ENCODE results near the gene CDCA8.
"Not testable (repeated sequence)": the region's sequence is repeated elsewhere in the genome, so short reads cannot be mapped to it uniquely, and the experiment has no call there.

Gene CDCA8

GRCh38 chr1:37673920-37674319 is 18.4 kb upstream of the CDCA8 start:
- DNase-seq (ENCODE audit: low read depth): peak; percentile 30

DNA sequence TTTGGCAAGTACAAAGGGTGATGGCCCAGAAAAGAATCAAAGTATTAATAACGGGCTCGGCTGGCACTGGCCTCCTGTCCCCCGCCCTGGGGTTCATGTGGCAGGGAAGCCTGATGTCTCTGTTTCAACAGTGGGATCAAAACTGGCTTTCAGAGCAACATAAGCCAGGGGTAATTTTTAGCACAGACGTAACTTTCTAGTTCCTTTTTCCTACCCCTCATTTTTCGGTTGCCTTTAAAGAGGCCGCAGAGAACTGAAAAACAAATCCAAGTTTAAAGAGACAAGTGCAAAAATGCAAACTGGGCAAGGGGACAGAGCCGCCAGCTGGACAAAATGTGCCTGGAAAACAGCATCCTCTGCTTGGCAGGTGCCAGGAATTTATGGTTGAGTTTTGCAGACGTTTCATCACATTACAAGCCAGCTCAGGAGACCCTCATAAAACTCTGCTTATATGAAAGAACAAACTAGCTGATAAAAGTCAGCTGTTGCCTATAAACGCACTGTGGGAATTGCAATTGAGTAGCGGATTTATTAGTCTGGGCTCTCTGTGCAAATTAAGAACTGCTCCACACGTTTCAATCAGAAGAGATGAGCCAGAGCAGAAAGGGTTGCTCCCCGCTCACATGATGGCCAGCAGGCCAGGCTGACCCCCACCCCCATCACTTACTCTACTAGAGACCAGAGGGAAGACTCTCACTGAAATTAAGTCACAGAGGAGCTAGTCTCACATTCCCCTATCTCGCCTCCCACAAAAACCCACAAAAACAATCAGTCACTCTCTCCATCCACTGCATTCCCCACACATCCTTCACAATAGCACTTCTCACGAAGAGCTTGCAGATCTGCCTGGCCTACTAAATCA is 15.8 kb upstream of the CDCA8 start:
- DNase-seq (ENCODE audit: low read depth): no peak

GRCh38 chr1:37677143-37677439 is 15.2 kb upstream of the CDCA8 start:
- no peak for DNase-seq (ENCODE audit: low read depth)

DNA sequence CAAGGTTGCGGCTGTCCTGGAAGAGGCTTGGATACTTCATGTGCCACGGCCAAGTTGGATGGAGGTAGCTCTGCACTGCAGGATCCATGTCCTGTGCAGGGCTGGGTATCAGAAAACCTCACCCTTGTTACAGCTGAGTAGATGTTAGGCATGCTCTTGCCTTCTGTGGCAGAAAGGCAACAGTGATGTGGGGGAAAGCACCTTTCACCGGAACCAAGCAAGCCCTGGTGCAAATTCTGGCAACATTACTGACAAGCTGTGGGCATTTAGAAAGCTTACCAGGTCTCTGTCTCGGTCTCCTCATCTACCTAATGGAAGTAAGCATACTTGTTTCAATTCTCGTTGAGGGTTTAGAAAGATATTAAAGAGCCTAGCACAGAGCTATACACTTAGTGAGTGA is 14.5 kb upstream of the CDCA8 start:
- DNase-seq (ENCODE audit: low read depth): no peak

- DNase-seq (ENCODE audit: low read depth): no peak
Observed at GRCh38 chr1:37680933-37681332, 11.4 kb upstream of the CDCA8 start.

GRCh38 chr1:37682334-37682987 is 9.9 kb upstream of the CDCA8 start:
- peak; percentile 67 for DNase-seq (ENCODE audit: low read depth)

DNA sequence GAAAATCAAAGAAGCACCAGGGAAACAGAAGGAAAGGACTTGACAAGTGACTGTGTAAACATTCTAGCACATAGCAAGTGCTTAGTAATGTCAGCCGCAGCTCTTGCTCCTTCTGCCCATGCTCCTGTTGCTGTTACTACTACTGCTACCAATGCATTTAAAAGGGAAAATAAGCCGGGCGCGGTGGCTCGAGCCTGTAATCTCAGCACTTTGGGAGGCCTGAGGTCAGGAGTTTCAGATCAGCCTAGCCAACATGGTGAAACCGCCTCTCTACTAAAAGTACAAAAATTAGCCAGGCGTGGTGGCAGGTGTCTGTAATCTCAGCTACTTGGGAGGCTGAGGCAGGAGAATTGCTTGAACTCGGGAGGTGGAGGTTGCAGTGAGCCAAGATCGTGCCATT is 8.1 kb upstream of the CDCA8 start:
- DNase-seq (ENCODE audit: low read depth): not testable (repeated sequence)

- DNase-seq (ENCODE audit: low read depth): no peak
Observed at GRCh38 chr1:37685722-37686121, 6.6 kb upstream of the CDCA8 start.

DNA sequence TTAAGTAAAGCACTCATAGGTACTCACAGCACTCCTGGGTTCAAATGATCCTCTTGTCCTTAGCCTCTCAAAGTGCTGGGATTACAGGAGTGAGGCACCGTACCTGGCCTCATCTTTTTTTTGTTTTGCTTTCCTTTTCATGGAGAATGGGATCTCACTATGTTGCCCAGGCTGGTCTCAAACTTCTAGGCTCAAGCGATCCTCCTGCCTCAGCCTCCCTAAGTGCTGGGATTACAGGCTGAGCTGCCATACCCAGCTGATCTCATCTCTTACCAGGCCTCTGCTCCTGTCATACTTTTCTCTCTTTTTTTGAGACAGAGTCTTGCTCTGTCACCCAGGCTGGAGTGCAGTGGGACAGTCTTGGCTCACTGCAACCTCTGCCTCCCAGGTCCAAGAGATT is 4.6 kb upstream of the CDCA8 start:
- DNase-seq (ENCODE audit: low read depth): not testable (repeated sequence)

GRCh38 chr1:37688926-37689325 is 3.4 kb upstream of the CDCA8 start:
- no peak for DNase-seq (ENCODE audit: low read depth)

DNA sequence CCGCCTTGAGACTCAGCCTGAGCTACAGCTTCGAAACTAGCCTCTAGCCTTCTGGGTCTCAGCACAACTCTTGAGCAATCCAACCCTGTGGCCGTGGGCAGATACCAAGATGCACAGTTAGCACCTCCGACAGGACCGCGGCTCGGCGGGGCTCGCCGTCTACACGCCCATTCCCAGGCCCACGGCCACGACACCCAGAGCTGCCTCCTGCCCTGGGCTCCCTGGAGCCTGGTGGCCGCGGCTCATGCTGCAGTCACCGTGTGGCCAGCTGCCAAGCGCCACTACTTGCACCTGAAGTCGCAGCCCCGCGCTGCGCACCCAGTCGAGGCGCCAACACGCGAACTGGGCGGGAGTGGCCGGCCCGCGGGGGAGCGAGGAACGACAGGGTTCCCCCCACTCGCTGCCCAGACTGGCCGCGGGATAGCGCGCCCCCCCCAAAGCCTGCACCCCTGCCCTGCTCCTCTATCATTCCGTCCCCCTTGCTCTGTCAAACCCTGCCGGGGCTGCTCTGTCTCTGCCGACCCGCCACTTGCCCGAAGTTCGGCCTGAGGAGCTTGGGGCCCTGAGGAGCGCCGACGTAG is 729 bp upstream of the CDCA8 start:
- DNase-seq (ENCODE audit: low read depth): peak; percentile 18

GRCh38 chr1:37692834-37693175 is 489 bp downstream of the CDCA8 start:
- no peak for DNase-seq (ENCODE audit: low read depth)

DNA sequence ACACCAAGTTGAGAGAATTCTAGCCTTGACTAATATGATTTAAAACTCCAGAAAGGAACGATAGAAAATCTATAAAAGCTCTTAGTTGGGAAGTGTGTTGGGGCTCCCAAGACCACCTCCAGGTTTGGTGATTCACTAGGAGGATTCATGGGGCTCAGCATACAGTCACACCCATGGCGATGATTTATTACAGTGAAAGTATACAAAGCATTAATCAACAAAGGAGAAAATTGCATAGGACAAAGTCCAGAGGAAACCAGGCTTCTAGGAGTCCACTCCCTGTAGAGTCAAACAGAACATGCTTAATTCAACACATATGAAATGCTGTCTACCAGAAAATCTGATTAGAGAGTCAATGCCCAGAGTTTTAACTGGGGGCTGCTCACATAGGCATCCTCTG is 4.8 kb downstream of the CDCA8 start:
- no peak for DNase-seq (ENCODE audit: low read depth)

DNA sequence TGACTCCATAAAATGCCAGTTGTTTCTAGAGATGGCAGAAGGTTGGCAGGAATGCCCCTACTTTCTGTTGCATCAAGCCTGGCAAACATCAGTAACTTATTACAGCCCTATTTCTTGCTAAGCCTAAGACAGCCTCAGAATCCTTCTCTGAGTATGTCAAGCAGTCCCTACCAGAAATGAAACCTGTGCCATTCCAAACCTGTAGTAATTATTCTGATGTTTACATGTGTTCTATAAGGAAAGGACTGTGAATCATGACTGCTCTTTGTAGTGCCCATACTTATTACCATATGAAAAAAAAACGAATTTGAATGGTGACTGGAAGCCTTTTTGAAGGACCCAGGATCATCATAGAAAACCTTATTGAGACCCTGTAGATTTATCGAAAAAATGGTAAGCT is 5.4 kb downstream of the CDCA8 start:
- no peak for DNase-seq (ENCODE audit: low read depth)

DNA sequence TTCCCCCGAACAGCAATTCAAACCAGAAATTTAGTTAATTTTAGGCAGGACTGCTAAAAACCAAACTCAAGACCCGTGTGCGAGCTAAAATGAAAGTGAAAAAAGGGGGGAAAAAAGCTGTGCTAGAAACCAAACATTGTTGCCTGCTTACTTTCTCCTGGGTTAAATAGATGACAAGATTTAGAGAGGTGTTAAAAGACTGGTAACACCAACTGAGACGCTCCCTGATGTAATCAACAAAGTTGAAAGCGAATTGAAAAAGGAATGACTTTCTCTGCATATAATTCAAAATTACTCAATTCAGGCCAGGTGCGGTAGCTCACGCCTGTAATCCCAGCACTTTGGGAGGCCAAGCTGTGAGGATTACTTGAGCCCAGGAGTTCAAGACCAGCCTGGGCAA is 6.8 kb downstream of the CDCA8 start:
- DNase-seq (ENCODE audit: low read depth): no peak

- no peak for DNase-seq (ENCODE audit: low read depth)
Observed at GRCh38 chr1:37701051-37701450, 8.7 kb downstream of the CDCA8 start.

DNA sequence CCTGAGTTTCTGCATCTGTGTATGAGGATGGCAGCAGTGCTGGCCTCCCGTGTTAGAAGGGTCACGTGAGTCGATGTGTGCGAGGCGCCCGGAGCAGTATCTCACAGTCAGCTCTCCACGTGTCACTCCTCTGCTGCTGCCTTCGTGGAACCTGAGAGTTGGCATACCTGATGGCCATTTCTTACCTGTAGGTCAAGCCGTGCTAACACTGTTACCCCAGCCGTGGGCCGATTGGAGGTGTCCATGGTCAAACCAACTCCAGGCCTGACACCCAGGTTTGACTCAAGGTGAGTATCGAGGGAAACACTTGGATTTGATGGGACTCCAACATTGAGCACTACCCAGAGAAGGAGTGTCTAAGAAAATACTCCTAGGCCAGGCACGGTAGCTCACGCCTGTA is 10.7 kb downstream of the CDCA8 start:
- DNase-seq (ENCODE audit: low read depth): no peak

DNA sequence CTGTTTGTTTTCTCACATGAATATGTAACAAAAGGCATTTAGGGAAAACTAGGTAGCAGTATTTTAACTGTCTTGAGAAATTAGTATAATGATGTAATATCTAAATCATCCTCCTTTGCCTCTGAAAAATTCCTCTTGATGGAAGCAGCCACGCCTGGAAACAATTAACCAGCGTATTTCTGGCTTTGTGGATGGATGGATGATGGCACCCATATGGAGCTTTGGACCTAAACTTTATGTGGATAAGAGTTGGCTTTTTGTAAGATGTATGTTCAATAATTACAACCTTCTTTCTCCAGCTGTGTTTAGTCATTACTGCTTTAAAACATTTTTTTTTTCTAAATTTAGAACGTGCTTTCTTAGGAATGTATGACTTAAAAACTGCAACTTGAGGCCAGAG is 12.7 kb downstream of the CDCA8 start:
- DNase-seq (ENCODE audit: low read depth): no peak

DNA sequence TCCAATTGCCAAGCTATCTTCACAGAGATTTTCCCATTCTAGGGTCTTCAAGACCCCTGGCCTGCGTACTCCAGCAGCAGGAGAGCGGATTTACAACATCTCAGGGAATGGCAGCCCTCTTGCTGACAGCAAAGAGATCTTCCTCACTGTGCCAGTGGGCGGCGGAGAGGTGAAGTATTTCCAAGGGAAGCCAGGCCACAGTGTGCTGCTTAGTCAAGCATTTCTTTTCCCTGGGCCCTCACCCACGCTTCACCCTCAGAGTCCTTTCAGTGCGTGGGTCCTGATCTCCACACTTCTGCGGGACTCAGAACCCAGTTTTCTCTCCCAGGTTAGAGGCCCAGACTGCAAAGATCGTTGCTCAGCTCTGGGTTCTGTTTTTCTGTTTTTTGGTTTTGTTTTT is 13.1 kb downstream of the CDCA8 start:
- DNase-seq (ENCODE audit: low read depth): no peak

DNA sequence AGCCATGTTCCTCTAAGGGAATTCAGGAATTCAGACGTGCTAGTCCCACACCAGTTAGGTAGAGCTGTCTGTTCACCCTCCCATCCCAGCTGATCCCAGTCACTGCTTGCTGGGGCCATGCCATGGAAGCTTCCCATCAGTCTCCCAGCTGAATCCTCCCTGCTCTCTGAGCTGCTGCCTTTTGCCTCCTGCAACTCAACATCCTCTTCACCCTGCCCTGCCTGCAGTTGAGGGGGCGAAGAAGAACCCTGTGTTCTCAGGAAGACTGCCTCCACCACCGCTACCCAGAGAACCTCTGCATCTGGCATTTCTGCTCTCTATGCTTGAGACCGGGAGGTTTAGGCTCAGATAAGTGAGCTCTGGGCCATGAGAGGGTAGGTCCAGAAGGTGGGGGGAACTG is 16.2 kb downstream of the CDCA8 start:
- DNase-seq (ENCODE audit: low read depth): no peak

DNA sequence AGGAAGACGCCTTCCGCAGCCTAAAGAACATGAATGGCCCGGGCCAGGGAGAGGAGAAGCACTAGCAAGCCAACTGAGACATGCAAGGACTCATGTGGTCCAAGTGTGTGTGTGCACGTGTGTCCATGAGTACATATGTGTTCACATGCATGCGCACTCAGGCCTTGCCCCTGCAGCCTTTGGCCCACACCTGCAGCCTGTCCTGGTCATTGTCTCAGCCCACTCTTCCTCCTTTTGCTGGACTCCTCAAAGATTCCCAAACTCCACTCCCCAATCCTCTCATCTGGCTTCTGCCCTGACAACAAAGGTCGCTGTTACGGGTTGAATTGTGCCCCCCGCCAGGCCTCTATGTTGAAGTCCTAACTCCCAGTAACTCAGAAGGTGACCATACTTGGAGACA is 21.9 kb downstream of the CDCA8 start:
- DNase-seq (ENCODE audit: low read depth): no peak

DNA sequence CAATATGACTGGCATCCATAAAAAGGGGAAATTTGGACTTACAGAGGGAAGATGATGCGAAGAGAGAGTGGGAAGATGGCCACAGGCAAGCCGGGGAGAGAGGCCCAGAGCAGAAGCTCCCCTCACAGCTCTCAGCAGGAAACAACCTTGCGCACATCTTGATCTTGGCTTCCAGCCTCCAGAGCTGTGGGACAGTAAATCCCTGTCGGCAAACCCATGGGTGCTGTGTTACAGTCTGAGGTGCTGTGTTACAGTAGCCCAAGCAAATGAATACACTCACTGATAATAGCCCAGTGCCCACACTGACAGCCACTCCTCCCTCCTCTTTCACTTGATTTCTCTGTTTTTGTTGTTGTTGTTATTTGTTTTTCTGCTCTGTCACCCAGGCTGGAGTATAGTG is 22.4 kb downstream of the CDCA8 start:
- DNase-seq (ENCODE audit: low read depth): no peak

GRCh38 chr1:37716321-37716720 is 24.0 kb downstream of the CDCA8 start:
- DNase-seq (ENCODE audit: low read depth): no peak

DNA sequence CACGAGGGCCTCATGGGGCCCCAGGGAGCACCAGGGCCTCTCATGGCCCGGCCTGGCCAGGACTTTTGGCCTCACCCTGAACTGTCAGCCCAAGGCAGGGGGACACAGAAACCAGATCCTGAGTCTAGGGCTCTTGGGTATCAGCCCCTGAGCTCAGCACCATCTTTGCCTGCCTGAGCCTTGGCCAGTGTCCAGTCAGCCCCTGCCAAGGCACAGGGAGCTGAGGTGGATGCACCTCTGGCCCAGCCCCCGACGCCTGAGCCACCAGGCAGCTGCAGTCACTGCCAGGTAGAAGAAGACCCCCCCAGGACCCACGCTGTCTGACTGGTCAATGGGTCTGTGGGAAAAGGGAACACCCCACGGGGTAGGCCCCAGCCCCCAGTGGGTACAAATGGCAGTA is 25.3 kb downstream of the CDCA8 start:
- no peak for DNase-seq (ENCODE audit: low read depth)
